ENCODE measurements around the gene BBLN.

Gene BBLN

GRCh38 chr9:128145951-128146351, 14.1 kb upstream of the BBLN start:
- no peak for DNase-seq

DNA sequence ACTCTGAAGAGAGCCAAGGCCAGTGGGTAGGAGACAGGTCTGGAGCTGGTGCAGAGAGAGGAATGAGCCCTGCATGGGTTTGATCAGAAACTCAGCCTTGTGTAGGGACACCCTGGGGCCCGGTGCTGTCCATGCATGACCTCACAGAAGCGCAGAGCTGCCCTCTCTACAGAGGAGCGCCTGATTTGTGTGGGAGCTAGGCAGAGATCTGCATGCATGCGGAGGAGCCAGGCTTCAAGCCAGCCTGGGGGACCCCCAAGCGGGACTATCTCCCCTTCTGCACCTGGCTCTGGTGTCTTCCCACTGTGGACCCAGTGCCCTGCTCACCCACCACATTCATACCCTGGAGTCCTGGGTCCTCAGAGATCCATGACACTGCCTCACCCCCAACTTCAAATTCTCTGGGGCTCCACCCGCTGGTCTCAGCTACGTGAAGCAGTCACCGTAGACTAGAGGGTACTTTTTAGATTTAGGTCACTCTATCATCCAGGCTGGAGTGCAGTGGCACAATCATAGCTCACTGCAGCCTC, 13.4 kb upstream of the BBLN start:
- no peak for DNase-seq

DNA sequence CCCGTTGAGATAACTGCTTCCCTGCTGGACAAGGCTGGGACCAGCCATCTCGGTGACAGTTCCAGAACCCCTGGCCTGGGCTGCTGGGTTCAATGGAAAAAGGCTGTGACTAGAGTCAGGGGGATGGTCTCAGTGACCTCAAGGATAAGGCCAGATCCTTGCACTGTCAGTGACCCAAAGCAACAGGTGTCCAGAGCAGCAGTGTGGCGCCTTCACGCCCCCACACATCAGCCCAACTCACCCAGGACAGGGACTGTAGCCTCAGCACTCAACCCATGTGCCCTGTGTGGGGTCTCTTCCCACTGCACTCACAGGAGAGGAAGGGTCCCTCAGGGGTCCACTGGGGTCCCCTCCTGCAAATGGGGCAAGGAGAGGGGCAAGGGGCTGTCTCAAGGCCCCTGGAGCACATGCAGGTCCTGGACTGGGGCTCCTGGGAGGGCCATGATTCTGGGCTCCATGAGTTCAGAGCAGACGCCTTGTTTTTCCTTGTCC, 11.5 kb upstream of the BBLN start:
- no peak for DNase-seq

- DNase-seq = no peak
Measured at GRCh38 chr9:128149001-128149701, 10.9 kb upstream of the BBLN start, which contains the start of gene LCN2. LCN2 (plus strand) TSS chr9:128149453; CDS start chr9:128149526, 73 bp downstream.

DNA sequence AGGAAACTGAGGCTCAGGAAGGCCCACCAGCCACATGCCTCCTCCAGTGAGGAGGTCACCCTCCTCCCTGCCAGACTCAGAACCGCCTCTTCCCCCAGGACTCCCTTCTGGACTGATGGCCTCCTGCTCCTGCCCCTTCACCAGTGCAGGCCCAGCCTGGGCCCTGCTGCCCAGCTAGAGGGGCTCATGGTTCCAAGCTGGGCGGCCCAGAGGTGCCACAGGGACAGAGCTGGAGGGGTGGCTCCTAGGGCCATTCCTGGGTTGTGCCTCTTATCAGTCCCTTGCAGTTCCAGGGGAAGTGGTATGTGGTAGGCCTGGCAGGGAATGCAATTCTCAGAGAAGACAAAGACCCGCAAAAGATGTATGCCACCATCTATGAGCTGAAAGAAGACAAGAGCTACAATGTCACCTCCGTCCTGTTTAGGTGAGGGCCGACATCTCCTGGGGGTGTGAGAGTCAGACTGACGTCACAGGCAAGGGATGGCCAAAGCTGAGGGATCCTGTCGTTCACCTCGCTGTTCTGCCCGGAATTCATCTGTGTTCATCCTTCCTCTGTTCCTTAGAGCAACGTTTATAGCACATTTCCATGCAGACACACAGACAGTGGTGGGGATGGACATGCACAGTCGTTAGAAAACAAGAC, 10.0 kb upstream of the BBLN start:
- DNase-seq = no peak

- DNase-seq = no peak
Measured at GRCh38 chr9:128150594-128151308, 9.3 kb upstream of the BBLN start.

- DNase-seq = no peak
Measured at GRCh38 chr9:128151309-128152132, 8.5 kb upstream of the BBLN start.

DNA sequence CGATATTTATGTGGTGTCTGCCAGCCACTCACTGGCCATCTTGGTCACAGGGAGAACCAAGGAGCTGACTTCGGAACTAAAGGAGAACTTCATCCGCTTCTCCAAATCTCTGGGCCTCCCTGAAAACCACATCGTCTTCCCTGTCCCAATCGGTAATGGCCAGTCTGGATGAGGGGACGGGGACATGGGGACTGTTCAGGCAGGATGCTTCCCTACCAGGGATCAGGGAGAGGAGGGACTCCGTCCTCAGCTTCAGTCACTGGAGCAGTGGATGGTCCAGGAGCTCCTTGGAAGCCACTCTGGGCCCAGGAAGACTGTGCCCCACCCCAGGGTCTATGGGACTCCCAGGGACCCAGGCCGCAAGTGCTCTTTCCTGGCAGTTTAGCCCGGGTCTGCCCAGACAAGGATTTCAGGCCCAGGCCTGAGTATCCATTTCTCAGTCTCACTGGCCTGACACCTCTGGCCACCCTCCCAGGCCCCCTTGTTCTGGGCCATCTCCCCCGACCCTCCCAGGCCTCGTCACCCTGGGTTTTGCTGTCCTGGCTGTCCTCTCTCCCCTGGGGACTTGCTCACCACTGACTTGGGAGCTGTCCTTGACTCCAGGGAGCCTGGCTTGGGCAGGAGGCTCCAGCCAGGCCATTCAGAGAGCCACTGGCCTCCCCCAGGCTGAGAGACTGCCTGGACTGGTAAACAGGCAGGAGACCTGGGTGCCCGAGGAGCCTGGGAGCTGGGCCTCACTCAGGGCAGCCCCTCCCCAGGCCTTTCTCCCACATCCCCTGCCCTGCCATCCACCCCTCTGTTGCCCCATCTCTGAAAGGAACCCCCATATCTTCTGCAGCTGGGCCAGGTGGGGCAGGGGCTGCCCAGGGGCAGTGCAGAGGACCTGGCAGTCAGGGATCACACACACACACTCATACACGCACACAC, 7.7 kb upstream of the BBLN start:
- DNase-seq = no peak

DNA sequence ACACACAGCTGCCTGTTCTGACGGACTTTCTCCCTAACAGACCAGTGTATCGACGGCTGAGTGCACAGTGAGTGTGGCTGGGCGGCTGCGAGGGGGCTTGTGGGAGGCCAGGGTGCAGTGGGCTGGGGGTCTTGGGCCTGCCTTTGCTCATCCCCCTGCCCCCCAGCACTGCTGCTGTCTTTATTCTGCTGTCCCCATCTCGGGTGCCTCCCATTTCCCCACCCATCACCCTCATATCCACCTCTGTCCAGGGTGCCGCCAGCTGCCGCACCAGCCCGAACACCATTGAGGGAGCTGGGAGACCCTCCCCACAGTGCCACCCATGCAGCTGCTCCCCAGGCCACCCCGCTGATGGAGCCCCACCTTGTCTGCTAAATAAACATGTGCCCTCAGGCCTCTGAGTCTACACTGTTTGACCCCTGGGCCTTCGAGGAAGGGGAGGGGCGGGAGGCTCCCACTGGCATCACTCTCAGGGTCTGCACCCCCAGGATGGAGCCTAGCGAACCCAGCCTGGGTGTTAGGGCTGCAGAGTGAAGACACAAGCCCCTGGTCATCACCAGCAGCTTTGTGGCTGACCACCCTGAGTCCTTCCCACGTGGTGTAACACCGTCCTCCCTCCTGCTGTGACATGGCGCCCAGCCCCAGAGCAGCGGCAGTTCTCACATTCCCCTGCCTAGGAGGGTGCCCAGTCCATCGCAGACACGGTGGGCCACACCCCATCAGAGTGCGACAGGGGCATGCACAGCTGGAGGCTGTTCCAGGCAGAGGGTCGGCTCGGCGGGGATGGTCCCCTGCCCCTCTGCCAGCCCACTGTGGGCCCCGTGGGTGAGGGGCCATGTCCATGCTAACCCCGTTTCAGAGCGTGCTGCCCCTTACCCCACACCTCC, 6.8 kb upstream of the BBLN start:
- DNase-seq = no peak

GRCh38 chr9:128153947-128154695, 5.9 kb upstream of the BBLN start:
- no peak for DNase-seq

GRCh38 chr9:128155736-128156500, 4.1 kb upstream of the BBLN start:
- DNase-seq = no peak

- no peak for DNase-seq
Measured at GRCh38 chr9:128159522-128159783, 612 bp upstream of the BBLN start.

DNA sequence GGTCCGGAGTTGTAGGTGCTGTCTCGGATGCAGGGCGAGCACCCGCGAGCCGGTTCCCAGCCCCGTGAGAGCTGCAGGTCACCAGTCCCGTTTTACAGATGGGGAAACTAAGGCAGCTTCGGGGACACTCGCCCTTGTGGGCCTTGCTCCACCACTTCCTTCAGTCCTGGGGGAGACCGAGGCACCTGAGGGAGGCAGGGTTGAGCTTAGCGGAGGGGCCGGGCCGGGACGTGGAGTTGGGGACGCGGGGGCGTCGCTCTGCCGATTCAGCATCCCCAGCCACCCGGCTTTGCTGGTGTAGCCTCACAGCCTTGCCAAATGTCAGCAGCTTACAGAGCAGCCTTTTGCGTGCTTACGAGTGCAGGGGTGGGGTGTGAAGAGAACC, 530 bp downstream of the BBLN start:
- DNase-seq = no peak

- DNase-seq = no peak
Measured at GRCh38 chr9:128161215-128161902, 1.3 kb downstream of the BBLN start.

GRCh38 chr9:128162215-128163026, 2.4 kb downstream of the BBLN start:
- no peak for DNase-seq

- DNase-seq = no peak
Measured at GRCh38 chr9:128163027-128163515, 3.0 kb downstream of the BBLN start.

DNA sequence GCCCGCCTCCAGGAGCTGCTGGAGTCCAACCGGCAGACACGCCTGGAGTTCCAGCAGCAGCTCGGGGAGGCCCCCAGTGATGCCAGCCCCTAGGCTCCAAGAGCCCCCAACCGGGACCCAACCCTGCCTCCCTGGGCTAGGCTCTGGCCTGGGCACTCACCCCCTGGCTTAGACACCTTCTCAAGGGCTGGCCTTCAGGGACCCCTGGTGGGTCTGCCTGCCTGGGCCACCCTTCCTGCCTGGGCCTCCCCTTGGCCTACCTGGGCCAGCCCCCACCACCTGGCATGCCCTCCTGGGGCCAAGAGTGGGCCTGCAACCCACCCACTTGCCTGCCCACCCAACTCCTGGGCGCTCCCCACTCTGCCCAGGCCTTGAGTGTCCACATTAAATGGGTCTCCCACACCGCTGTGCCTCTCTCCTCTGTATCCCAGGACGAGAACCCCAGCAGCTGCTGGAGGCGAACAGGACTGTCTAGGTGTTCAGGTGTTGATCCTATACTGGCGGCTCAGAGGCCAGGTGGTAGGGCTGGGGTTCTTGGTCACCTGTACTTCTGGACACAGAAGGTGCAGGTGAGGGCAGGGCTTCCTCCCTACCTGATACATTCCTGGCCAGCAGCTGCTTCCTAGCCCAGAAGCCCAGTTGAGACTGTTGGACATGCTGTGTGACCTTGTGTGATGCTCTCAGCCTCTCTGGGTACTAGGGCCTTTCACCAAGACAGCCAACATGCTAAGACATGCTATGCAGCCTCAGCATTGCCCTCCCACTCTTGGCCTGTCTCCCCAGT, 3.6 kb downstream of the BBLN start:
- no peak for DNase-seq

Measured in NCI-H1092 (cell line).